LNCAP (cell line): ENCODE results near the gene SOBP.
A peak's percentile ranks its signal among the peaks of the same experiment; 100 is the strongest.

Source experiments
- TF ChIP-seq, protein P1 (sequence below): fragments of 450-650 bp; IDR thresholded peaks from 2 replicates; pipeline ENCODE4 v1.5.1; 2017; ENCODE audit warnings: mild to moderate bottlenecking

The SOBP gene

DNA sequence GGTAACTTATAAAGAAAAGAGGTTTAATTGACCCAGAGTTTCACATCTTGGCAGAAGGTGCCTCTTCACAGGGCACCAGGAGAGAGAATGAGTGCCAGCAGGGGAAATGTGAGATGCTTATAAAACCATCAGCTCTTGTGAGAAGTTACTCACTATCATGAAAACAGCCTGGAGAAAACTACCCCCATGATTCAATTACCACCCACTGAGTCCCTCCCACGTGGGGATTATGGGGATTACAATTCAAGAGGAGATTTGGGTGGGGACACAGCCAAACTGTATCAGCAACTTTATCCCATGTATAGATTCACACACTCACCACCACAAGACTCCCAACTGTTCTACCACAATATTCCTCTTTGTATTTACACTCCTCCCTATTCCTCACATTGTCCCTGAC lies 41.1 kb upstream of the SOBP start:
- TF ChIP-seq, protein P1, sequence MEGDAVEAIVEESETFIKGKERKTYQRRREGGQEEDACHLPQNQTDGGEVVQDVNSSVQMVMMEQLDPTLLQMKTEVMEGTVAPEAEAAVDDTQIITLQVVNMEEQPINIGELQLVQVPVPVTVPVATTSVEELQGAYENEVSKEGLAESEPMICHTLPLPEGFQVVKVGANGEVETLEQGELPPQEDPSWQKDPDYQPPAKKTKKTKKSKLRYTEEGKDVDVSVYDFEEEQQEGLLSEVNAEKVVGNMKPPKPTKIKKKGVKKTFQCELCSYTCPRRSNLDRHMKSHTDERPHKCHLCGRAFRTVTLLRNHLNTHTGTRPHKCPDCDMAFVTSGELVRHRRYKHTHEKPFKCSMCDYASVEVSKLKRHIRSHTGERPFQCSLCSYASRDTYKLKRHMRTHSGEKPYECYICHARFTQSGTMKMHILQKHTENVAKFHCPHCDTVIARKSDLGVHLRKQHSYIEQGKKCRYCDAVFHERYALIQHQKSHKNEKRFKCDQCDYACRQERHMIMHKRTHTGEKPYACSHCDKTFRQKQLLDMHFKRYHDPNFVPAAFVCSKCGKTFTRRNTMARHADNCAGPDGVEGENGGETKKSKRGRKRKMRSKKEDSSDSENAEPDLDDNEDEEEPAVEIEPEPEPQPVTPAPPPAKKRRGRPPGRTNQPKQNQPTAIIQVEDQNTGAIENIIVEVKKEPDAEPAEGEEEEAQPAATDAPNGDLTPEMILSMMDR: no peak

DNA sequence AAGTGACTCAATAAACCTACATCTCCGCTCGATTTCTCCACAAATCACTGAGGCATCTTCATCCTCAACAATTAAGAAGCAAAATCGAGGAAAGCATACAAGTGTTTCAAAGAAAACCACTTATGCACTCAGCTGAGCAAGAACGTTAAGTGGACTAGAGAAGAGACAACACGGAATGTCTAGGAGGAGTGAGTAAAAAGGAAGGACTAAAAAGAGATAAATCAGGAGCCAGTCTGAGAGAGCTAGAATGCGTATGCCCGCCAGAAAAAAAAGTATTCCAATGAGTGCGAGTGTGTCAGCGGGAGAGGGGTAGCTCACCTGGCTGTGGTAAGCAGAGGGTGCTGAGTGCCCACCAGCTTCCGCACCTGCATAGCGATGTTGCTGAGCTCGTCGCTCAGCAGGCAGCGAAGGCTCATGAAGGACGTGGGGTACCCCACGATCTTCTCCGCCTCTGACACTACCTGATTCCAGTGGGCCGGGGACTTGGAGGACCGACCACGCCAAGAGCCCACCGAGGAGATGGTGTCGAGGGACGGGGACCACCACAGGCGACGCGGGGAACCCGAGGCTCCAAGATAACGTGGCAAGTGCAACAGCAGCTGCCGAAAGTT lies 31.1 kb upstream of the SOBP start:
- TF ChIP-seq, protein P1: no peak

DNA sequence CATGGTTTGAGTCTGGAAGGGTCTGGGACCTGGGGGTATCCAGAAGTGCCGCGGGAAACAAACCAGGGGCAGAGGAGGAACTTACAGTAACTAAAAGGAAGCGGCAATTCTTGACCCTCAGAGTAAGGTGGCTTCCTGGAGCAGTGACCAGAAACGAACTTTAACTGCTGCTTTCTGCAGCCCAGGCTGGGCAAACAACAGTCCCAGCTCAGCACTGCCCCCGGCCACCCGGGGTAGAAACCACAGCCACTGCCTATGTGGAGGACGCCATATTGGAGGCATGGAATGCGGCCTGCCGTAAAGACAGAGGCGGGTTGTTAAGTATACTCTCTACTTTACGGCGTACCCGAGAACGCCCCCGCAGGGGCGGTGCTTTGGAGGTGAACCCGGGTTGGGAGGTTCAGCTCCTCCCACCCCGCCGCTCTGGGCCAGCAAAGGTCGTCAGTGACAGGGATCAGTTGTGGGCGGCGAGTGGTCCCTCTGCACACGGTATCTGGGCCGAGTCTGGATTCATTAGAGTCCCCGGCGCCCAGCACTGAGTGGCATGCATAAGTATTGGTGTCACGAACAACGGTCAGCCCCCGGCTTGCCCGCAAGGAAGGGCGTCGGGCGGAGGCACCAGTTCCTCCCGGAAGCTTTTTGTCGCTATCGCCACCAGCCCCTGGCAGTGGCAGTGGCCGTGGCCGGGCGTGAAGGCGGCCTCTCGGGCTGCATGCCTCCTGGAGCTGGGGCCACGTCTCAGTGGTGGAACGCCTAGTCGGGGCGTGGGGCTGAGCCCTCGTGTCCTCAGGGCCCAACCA lies 30.4 kb upstream of the SOBP start, which contains the start of gene PDSS2:
PDSS2 (minus strand) TSS at position 282 of the 800 bp plus-strand sequence; CDS start at position 3, 279 bp downstream.
- TF ChIP-seq, protein P1: peak; percentile 60

DNA sequence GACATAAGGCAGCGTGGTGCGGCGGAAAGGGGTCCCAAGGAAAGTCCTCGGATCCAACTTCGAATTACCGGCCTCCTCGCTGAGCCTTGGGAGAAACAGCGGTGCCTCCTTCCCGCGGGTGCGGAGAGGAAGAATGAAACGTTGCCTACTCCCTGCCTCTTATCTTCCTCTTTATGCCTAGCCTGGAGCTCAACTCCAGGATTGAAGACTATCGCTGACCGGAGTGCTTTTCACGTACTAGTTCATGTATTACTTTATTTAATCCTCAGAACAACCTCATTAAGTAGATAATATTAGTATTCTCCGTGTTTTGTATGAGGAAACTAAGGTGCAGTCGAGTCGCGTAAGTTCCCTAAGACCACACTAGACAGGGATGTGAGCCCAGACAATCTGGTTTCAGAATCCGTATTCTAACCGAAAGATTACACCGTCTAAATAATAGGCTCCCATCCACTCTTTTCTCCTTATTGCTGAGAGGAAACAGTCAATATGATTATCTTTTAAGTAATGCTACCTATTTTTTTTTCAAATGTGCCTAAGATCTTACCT lies 29.8 kb upstream of the SOBP start:
- TF ChIP-seq, protein P1: no peak

DNA sequence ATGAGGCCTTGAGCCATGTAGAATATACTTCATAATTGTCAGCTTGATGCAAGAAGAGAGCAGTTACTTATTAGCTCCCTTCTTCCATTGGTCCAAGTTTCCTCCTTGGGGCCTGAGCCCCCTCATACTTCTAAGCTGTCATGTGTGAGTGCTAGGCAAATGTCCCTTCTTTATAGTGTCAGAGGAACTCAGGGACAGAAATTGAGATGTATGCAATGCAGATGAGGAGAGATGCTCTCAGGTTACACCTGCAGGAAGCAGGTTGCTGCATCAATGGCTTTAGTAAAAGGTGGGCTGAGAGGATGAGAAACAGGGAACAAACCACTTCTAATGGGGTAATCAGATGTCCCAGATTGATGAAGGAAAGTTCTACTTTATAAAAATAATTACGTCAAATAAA lies 23.9 kb upstream of the SOBP start:
- TF ChIP-seq, protein P1: no peak

DNA sequence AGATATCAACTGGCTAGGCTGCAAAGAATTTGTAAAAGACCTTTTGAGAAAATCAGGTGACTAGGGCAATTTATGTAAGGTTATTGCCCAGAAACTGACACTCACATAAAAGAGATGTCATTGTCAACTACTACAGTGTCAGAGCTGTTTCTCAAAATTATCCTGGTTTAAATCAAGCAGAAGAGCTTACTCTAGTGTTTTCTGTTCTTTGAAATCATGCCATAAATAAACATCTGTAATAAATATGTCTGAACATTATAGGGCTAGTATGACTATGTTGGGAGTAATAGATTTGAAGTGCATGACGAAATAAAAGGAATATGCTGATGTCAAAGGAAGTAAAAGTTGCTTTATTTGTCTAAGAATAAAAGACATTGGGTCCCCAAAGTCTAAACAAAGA lies 19.6 kb upstream of the SOBP start:
- TF ChIP-seq, protein P1: no peak

DNA sequence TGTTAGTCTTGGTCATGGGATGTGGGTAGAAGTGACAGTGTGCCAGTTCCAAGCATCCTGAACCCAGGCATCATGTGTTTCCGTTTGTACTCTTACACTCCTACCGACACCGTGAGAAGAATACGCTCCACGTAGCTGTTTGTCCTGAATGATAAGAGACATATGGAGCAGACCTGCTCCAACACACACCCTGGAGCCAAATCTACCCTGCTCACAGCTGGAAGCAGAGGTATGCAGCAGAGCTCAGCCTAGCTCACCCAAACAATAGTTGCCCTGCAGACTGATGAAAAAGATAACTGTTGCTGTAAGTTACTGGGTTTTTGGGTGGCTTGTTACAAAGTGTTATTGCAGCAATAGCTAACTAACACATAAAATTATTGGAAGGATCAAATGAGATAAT lies 16.3 kb upstream of the SOBP start:
- TF ChIP-seq, protein P1: no peak
